ENCODE results near the gene LAMA1.

Gene LAMA1

GRCh38 chr18:6980363-6980762, 137.2 kb downstream of the LAMA1 start:
- no peak for DNase-seq

- no peak for DNase-seq
Observed at GRCh38 chr18:6979954-6980353, 137.6 kb downstream of the LAMA1 start.

- no peak for DNase-seq
Observed at GRCh38 chr18:6976935-6977334, 140.7 kb downstream of the LAMA1 start.

GRCh38 chr18:6975084-6975483, 142.5 kb downstream of the LAMA1 start:
- DNase-seq: no peak

- no peak for DNase-seq
Observed at GRCh38 chr18:6971823-6972478, 145.6 kb downstream of the LAMA1 start.

- no peak for DNase-seq
Observed at GRCh38 chr18:6963452-6964097, 154.0 kb downstream of the LAMA1 start.

- DNase-seq: no peak
Observed at GRCh38 chr18:6962571-6963451, 154.8 kb downstream of the LAMA1 start.

GRCh38 chr18:6961331-6961730, 156.3 kb downstream of the LAMA1 start:
- DNase-seq: no peak

- no peak for DNase-seq
Observed at GRCh38 chr18:6960656-6961055, 156.9 kb downstream of the LAMA1 start.

GRCh38 chr18:6960124-6960523, 157.5 kb downstream of the LAMA1 start:
- no peak for DNase-seq

- no peak for DNase-seq
Observed at GRCh38 chr18:6959110-6959509, 158.5 kb downstream of the LAMA1 start.

GRCh38 chr18:6956999-6957398, 160.6 kb downstream of the LAMA1 start:
- DNase-seq: no peak

GRCh38 chr18:6956495-6956894, 161.1 kb downstream of the LAMA1 start:
- no peak for DNase-seq

- DNase-seq: no peak
Observed at GRCh38 chr18:6955304-6955703, 162.3 kb downstream of the LAMA1 start.

GRCh38 chr18:6954501-6954900, 163.1 kb downstream of the LAMA1 start:
- no peak for DNase-seq

- DNase-seq: no peak
Observed at GRCh38 chr18:6951336-6952090, 166.1 kb downstream of the LAMA1 start.

- DNase-seq: no peak
Observed at GRCh38 chr18:6950641-6951040, 167.0 kb downstream of the LAMA1 start.

GRCh38 chr18:6949800-6950586, 167.6 kb downstream of the LAMA1 start:
- DNase-seq: no peak

- DNase-seq: no peak
Observed at GRCh38 chr18:6948281-6949055, 169.1 kb downstream of the LAMA1 start.

GRCh38 chr18:6947338-6948030, 170.1 kb downstream of the LAMA1 start:
- no peak for DNase-seq

- DNase-seq: no peak
Observed at GRCh38 chr18:6943143-6943542, 174.5 kb downstream of the LAMA1 start.

Measured in activated CD8-positive, alpha-beta memory T cell treated with anti-CD3 and anti-CD28 coated beads, Interleukin-2, amount 50 U/mL, for 48 hours (primary cell).